ENCODE data around the gene ATP8A1.

GRCh38 chr4:42656944-42657792 lies at the start of gene ATP8A1:
- no peak for TF ChIP-seq ZNF274 (IDR thresholded peaks at IDR 0.05; ENCODE audit: low read depth, low read length)
- TF ChIP-seq SUZ12 (IDR thresholded peaks at IDR 0.05; ENCODE audit: extremely low read depth, insufficient read depth, insufficient read length) = no peak

Data from NT2/D1 (cell line).